ENCODE measurements around the gene C2orf81.

DNA sequence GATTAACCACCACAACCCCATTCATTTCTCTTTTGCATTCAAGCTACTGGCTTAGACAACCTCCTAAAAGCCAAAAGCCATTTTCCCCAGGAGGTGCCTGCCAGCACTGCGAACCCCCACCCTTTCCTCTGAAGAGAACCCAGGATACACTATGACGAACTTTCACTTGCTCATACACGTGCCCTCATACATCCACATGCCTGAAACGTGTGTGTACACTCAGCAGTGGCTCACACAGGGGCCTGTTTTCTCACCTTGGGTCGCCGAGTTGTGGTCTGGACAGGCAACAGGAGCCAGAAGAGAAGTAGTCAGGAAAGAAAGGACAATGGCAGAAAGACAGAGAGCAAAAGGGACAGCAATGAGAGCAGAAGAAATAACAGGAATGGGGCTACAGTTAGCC is 48.7 kb downstream of the C2orf81 start:
- TF ChIP-seq, protein P1, sequence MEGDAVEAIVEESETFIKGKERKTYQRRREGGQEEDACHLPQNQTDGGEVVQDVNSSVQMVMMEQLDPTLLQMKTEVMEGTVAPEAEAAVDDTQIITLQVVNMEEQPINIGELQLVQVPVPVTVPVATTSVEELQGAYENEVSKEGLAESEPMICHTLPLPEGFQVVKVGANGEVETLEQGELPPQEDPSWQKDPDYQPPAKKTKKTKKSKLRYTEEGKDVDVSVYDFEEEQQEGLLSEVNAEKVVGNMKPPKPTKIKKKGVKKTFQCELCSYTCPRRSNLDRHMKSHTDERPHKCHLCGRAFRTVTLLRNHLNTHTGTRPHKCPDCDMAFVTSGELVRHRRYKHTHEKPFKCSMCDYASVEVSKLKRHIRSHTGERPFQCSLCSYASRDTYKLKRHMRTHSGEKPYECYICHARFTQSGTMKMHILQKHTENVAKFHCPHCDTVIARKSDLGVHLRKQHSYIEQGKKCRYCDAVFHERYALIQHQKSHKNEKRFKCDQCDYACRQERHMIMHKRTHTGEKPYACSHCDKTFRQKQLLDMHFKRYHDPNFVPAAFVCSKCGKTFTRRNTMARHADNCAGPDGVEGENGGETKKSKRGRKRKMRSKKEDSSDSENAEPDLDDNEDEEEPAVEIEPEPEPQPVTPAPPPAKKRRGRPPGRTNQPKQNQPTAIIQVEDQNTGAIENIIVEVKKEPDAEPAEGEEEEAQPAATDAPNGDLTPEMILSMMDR (IDR thresholded peaks at IDR 0.05), result no peak
- no peak for TF ChIP-seq POLR2A (IDR thresholded peaks at IDR 0.05)
